Measurements from ENCODE around the gene REEP1. TPM values are rescaled to one million over a fixed set of nuclear protein-coding genes. Genes with fewer than 3 reads are reported as not detected.

The REEP1 gene
- total RNA-seq, 1 experiment from 2014 or later = not detected

DNA sequence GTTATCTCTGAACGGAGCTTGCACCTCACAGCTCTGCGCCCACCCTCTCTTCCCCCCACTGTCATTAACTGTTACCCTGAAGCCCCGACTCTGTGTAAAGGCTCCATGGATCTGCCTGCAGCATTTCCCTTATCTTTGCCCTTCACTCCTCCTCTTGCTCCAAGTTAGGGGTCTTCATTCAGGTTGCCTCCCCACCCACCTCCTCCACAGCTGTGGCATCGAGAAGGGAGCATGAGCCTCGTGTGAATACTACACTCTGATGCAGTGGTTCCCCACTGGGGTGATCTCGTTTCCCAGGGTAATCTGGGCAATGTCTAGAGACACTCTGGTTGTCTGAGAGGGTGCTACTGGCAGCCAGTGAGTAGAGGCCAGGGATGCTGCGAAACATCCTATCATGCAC is 51.4 kb downstream of the REEP1 start:
- no peak for DNase-seq (ENCODE audit: extremely low read depth, low read depth)

DNA sequence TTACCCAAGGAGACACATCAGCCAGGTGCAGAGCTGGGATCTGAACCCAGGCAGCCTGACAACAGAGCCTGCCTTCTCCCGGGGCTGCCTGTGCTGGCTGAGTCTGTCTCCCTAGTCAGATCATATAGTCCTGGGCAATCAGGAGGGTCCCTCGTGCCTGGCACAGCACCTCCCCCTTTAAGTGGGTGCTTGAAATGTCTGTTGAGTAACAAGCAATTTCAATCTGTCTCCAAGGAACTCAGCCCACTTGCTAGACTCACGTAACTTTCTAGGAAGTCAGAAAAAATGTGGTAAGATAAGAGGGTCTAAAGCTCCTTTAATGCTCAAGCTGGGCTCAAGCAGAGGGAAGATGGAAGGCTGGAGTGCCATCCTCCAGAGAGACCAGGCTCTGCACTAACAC is 51.9 kb downstream of the REEP1 start:
- DNase-seq (ENCODE audit: extremely low read depth, low read depth) = no peak

DNA sequence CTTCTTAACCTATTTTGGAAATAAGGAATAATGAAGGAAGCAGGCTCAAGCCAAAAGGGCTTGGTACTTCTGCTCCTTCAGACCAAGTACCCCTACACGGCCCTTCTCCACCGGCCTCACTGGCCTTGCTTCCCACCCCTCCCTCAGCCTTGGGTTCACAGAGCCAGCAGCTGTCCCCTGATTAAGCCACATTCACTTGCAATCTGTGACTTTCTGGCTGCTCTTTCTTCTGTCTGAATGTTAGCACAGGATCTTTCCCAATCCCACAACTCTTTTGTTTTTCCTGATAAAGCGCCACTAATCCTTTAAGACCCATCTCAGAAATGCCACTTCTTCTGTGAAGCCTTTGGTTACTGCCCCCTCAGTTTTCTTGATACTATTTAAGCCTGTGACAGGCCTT is 52.4 kb downstream of the REEP1 start:
- DNase-seq (ENCODE audit: extremely low read depth, low read depth) = no peak

DNA sequence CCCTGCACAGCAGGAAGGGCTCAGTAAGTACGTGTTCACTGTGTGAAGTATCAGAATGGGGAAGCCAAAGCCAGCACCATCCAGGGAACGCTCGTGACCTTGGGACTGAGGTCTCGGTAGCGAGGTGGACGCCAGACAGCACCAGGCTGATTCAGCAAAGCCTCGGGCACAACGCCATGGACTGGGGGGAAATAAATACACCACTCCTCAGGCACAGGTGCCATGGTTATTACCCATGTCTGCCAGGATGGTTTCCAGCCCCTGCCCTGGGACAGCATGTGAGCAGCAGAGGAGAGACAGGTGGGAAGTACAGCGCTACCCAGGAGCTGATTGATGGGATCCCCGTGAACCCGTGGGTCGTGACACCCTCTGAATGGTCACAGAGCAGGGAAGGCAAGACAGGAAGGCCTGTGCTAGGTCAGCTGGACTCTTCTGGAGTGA is 53.0 kb downstream of the REEP1 start:
- DNase-seq (ENCODE audit: extremely low read depth, low read depth) = no peak

DNA sequence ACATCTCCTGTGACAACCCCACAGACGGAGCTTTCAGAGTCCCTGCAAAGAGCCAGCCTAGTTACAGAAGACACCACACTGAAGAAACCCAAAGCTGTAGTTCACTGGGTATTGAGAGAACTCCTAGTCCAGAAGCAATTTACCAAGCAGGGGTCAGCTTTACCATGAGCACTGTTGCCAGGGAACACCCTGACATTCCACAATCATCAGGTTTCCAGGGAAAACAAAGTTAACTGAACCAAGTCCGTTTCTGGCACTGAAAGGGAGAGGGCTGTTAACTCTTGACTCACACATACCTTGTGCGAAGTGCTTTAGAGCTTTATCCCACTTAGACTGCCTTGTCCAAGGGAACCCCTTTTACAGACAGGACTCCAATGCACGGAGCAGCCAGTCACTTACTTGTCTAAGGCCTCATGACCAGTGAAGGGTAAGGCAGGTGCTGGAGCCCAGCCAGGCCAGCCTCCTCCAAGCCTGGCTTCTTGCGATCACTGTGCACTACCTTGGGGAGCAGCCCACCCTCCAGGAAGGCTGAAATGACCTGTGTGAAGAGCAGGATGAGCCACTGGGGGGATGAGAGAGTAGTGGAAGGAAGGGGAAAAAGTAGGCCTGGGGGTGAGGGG is 53.9 kb downstream of the REEP1 start:
- no peak for DNase-seq (ENCODE audit: extremely low read depth, low read depth)

DNA sequence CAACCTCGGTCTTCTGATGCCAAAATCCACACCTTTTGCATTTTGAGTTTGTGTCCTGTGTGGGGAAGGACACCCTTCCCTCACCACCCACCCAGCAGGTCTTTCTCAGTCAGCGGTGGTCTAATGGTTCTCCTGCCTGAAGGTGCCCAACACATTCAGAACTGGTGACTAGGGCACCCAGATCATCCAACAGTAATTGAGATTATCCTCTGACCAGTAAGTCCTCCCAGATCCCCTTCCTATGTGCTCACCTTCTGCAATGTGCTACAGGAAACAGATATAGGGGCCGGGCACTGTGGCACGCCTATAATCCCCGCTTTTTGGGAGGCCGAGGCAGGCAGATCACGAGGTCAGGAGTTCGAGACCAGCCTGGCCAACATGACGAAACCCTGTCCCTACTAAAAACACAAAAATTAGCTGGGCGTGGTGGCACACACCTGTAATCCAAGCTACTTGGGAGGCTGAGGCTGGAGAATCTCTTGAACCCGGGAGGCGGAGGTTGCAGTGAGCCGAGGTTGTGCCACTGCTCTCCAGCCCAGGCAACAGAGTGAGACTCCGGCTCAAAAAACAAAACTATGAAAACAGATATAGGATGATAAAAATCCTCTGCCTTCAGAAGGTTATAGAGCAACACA is 56.2 kb downstream of the REEP1 start:
- no peak for DNase-seq (ENCODE audit: extremely low read depth, low read depth)

DNA sequence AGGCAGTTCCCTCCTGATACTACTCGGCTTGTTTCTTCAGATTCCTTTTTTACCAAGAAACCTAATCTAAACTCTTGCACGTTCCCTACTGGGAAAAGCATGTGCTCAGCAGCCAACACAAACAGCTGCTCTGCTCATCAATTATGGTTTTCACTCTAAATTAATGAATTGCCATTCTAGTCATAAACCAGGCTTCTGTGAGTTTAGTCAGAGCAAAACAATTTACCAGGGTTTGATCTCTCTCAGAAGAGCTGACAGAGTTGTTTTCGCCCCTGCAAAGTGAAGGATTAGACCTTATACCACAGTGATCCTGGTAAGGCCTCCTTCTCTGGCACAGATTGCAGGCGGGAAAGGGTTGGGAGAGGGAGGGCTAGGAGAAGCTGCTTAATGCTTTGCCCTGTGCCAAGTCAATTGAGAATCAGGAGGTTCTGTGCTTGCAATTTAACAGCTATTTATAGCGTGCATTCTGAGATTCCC is 57.2 kb downstream of the REEP1 start:
- DNase-seq (ENCODE audit: extremely low read depth, low read depth) = no peak

DNA sequence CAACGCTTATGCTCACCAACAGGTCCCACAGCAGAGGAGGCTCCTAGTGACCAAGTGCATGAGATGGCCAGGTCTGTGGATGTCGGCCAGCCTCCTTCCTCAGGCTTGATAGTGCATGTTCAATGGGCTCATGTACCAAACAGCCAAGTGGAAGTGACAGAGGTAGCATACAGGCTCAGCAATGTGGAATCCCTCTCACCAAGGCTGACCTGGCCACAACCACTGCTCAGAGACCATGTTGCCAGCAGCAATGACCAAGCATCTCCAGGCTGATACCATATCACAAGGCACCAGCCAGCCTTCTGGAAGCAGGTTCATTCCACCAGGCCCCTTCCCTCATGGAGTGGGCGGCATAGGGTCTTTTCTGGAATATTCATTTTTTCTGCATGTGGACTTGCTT is 61.5 kb downstream of the REEP1 start:
- no peak for DNase-seq (ENCODE audit: extremely low read depth, low read depth)

DNA sequence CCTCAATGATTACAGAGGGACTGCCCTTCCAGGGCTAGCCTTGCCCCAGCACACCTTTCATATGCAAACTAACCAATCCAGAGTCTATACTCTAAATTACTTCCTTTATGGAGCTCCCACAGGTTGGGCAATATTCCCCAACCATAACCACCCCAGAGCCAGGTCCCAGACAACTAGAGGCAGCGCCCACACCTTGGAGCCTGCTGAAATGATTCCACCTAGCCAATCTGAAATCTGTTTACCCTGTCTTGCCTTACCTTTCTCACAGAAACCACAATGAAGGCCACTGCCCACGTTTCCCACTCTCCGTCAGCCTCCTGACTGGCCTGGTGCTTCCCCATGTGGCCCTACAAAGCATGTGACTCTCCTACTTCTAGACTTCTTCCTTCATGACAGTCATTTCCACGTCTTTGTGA is 62.0 kb downstream of the REEP1 start:
- DNase-seq (ENCODE audit: extremely low read depth, low read depth) = no peak

DNA sequence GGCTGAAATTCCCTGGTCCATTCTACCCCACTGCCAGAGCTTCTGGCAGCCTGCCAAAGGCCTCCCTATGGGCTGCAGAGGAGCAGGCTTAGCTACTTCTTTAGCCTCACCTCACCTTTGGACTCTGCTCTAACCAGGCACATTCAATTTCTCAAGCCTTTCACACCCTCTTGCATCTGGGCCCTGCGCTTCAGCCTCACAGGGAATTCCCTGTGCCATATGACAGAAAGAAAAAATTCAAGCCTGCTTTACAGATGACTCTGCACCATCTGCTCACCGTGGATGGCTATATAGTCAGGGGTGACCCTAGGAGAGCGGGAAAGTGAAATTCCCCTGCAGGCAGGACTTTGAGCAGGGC is 62.5 kb downstream of the REEP1 start:
- DNase-seq (ENCODE audit: extremely low read depth, low read depth) = no peak

DNA sequence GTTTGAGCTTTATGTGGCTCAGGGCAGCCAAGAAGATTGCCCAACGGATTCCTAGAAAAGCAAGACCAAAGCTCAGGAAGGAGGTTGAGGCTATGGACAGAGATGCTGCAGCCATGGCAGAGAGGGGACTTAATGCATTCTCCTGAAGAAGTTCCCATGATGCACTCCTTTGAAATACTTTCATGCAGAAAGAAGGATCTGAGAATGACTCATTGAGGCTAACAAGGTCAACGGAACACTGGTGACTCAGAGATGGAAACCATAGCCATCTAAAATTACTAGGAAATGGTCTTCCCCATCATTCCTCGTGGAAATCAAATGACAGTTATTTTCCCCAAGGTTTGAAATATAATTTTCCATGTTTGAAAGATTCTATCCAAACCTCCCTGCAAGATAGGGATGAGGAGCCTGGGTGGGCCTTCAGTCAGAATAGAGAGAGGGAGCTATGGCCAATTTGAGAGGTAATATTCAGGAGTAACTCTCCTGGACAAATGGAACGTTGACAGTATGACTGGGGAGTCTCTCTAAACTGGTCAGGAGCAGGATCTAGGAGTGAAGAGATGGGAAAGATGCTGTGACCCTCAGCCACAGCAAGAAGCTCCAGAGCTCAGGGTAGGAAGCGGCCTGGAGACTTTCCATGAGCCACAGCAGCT is 63.0 kb downstream of the REEP1 start:
- DNase-seq (ENCODE audit: extremely low read depth, low read depth) = no peak

DNA sequence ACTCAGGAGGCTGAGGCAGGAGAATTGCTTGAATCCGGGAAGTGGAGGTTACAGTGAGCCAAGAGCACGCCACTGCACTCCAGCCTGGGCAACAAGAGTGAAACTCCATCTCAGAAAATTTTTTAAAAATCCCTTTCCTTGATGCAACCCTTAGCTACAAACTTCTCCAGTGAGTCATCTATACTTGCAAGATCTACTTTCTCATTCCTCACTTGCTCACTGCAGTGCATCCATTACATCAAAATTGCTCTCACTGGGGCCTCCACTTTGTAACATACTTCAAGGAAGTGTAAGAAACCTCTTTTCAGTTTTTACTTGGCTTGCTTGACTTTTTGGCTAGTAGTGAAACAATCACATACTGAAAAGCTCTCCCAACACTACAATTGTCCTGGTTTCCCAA is 65.3 kb downstream of the REEP1 start:
- no peak for DNase-seq (ENCODE audit: extremely low read depth, low read depth)

DNA sequence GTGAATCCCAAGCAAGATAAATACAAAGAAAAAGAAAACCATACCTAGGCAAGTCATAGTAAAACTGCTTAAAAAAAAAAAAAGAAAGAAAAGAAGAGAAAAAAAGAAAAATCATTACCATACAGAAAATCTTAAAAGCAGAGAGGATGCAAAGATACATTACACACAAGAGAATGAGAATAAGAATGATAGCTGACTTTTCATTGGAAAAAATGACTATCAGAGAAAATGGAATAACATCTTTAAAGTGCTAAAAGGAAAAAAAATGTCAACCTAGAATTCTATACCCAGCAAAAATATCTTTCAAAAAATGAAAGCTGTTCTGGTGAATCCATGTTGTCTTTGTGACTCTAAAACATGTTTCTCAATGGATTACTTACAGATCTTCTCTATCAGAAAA is 66.2 kb downstream of the REEP1 start:
- DNase-seq (ENCODE audit: extremely low read depth, low read depth) = no peak

DNA sequence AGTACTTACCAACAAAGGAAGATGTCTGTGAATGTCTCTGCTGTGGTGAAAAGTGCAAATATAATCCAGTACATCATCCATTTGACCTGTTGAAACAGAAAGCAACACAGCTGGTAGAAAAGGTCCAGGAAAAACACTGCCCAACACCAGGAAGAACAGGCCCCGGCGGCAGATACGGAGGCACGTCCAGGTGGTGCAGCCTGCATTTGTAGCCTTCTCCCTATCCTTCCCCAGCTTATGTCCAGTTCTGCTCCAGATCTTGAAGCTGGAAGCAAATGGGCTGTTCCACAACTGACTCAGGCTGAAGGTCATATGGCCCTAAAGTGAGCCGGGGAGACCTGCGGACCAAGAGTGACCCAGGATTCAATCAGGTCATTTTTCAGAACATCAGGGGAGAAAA is 73.5 kb downstream of the REEP1 start:
- no peak for DNase-seq (ENCODE audit: extremely low read depth, low read depth)

DNA sequence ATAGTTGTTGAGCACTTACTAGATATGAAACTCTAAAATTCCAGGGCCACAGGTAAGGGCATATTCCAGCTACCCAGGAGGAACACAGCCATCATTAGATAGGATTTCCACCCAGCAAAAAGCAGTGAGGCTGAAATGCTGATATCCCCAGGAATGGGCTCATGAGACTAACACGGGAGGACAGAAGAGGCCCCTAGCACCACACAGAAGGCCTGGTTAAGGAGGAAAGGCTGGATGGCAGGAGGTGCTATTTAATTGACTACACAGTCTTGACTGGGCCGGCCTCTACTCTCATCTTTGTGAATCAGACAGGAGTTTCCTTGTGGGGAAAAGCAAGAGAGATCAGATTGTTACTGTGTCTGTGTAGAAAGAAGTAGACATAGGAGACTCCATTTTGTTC is 76.4 kb downstream of the REEP1 start:
- DNase-seq (ENCODE audit: extremely low read depth, low read depth) = no peak

DNA sequence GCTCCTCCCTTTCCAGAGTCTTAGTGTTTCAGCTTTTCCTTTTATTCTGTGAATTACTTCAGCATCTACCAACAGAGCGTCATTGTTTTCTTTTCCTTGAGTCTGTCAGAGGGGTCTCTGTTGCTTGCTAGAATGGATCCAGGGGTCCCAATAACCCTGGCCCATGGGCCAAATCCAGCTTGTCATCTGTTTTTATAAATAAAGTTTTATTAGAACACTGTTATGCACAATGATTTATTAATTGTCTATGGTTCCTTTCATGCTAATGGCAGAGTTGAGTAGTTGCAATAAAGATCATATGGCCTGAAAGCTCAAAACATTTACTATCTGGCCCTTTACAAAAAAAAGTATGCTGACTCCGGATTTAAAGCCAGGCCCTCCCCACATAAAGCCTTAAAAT is 79.3 kb downstream of the REEP1 start:
- no peak for DNase-seq (ENCODE audit: extremely low read depth, low read depth)

DNA sequence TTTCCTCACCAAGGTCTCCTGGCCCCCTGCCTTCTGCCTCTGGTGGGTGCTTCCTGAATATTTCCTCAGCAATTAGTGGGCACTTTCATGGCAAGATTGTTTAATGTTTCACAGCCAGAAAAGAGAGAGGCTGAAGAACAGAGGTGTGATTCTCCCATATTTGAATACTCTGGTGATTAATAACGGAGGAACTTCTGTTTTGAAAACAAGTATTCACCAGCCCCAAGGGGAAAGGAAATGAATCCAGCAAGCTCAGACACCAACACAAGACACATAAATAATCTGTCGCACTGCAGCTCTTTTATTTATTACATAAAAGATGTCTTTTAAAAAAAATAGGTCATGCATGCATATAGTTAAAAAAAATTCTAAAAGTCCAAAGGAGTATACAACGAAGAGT is 80.4 kb downstream of the REEP1 start:
- DNase-seq (ENCODE audit: extremely low read depth, low read depth) = no peak

DNA sequence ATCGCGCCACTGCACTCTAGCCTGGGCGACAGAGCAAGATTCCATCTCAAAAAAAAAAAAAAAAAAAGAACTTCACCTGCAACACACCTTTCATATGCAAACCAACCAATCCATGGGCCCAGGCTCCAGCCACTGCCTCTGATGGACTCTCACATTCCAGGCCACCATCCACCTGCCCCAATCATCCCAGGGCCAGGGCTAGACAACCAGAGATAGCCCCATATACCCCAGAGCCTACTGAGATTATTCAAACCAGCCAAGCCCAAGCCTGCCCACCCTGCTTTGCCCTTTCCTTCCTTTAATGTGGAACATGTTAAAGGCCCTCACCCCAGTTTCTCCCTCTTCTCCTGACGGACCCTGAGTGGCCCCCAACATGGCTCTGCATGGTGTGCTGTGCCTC is 81.1 kb downstream of the REEP1 start:
- no peak for DNase-seq (ENCODE audit: extremely low read depth, low read depth)

DNA sequence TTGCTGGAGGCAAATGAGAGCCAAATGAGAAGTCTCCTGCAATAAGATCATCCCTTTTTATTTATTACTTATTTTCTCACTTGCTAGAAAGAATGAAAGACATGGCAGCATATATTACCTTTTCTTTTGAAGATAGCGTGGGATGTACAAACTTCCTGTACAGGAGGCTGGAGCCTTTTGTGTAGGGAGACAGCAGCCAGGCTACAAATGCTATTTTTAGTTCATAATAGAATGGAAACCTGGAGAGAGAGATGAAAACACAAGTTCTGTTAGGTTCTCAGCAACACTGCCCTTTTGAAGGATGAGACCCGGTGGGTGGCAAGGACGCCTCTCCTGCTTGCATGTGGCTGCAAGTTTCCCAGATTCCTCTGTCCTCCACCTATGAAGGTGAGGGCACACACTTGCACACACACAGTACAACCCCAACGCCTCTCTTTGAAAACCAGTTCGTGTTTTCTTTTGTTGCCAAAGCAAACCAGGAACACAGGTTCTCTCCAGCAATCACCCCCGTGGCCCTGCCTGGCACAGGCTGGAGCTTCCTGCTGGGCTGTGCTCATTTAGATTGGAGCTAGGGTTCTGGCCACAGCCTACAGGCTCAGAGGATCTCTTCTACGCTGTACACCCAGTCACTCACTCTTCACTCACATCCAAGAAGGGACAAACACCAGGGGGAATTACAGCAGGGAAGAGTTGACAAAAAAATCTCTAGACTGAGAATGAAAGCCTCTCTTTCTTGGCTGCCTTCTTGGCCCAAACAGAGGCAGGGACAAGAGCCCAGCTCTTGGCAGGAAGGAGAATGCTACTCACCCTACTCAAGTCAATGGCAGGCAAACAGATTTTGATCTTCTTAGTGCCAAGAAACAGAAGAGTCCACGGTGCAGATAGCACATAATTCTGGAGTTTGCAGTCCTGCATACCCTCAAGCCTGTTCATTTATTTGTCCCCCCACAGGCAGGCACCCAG is 82.6 kb downstream of the REEP1 start:
- DNase-seq (ENCODE audit: extremely low read depth, low read depth) = no peak

DNA sequence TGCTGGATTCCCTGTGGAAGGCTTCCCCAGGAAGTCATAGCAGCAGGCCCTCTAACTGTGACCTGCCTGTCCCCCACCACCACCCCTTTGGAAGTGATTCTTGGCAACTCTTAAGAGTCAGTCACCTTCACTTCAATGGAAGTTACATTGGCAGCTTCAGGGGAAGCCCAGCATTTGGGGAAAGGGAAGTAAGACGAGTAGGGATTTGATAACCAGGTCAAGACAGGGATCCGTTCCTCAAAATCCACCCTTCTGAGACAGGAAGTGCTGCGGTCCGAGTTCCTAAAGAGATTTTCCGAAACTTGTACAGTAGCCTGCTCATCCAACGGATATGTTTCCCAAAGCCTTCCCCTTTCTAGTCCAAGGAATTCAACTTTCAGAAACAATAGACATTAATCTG is 84.0 kb downstream of the REEP1 start:
- DNase-seq (ENCODE audit: extremely low read depth, low read depth) = no peak

DNA sequence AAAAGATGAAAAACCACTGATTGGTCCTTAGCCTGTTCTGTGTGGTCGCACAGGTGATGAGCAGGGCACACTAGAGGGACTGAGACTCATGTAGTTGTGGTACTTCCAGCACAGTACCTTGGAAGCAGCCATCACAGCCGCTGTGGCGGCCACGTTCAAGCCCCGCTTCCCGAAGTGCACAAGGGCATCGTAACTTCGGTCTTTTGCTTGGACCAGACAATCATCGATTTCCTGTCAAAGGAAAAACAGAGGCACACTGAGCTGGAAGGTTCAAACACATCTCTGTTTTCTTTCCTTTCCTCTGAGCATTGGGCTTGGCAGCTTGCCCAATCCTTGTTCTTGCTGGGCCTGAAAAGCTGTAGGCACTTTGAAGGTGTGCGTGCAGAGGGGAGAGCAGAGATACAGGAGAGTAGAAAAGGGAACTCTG is 85.6 kb downstream of the REEP1 start:
- DNase-seq (ENCODE audit: extremely low read depth, low read depth) = no peak
